Spinal cord (tissue), 10 donors: ENCODE data around the gene CCDC60. TPM values are rescaled to one million over a fixed set of nuclear protein-coding genes. Genes with fewer than 3 reads are reported as not detected.

Source experiments
- DNase-seq, 6 donors: peaks; one replicate each; pipeline versions ENCODE4 v3.0.0 to v3.0.0-alpha.2; 2013 to 2015; ENCODE audit warnings: low spot score in 6 of 6, low read depth in 4 of 6
- H3K27ac ChIP-seq: one replicate; pipeline ENCODE4 v1.5.1; 2013; ENCODE audit warnings: low read depth, low read length, control low read depth
- H3K27me3 ChIP-seq: one replicate; pipeline ENCODE4 v1.6.1; 2013; ENCODE audit warnings: low read length; ENCODE audit not compliant: control insufficient read depth, insufficient read depth
- H3K36me3 ChIP-seq: one replicate; pipeline ENCODE4 v1.6.1; 2013; ENCODE audit warnings: low read length; ENCODE audit not compliant: control insufficient read depth, insufficient read depth
- H3K4me1 ChIP-seq: one replicate; pipeline ENCODE4 v1.6.1; 2013; ENCODE audit warnings: low read length; ENCODE audit not compliant: control insufficient read depth, insufficient read depth
- H3K4me3 ChIP-seq: one replicate; pipeline ENCODE4 v1.5.1; 2013; ENCODE audit warnings: low read depth, low read length, control low read depth
- H3K9me3 ChIP-seq: one replicate; pipeline ENCODE4 v1.6.1; 2013; ENCODE audit warnings: low read length; ENCODE audit not compliant: control insufficient read depth, insufficient read depth
- WGBS: methylation state at CpG from one replicate; pipeline ENCODE4 v1.1.5; 2013; ENCODE audit warnings: missing lambda C conversion rate; ENCODE audit not compliant: insufficient coverage; 5-methylcytosine and 5-hydroxymethylcytosine counted together
- polyA plus RNA-seq, 2 donors: library from polyadenylated mRNA; unstranded; fragments of 120-200 nt; gene quantifications; one replicate each; pipeline ENCODE4 v1.2.1, GENCODE V29; 2013; ENCODE audit not compliant: insufficient read length in 2 of 2
- total RNA-seq, 2 donors: library from RNA; depleted of rRNA in 1 of 2; stranded (reverse); fragments of 120-200 nt in 1 of 2; fragments of >200 nt in 1 of 2; gene quantifications; one replicate each; pipeline versions ENCODE4 v1.2.3 to v1.2.4, GENCODE V29; 2013 to 2014
- donor health status: healthy.

The CCDC60 gene
- total and polyA plus RNA-seq, 4 donors = 0.50 to 3.7 (median 0.89) TPM

GRCh38 chr12:119375883-119376190 is 41.3 kb downstream of the CCDC60 start:
- Histone ChIP-seq H3K27ac (no peak overlapping the region), H3K36me3 (no peaks in the 10 kb centered on the region), H3K27me3 (no peaks in the 10 kb centered on the region), H3K4me1 (no peaks in the 10 kb centered on the region), H3K9me3 (no peaks in the 10 kb centered on the region), H3K4me3 (no peak overlapping the region)
- 21% methylated on average over 2 of the region's 5 CpGs for WGBS
- peak in 1 of 6 donors; percentile 36 for DNase-seq

- WGBS = 80% methylated on average over 2 of the region's 4 CpGs
- Histone ChIP-seq H3K27me3 (no peaks in the 10 kb centered on the region), H3K27ac (no peak overlapping the region), H3K4me3 (no peak overlapping the region), H3K4me1 (no peaks in the 10 kb centered on the region), H3K9me3 (no peaks in the 10 kb centered on the region), H3K36me3 (no peaks in the 10 kb centered on the region)
- no peak for DNase-seq
Observed at GRCh38 chr12:119378903-119379302, 44.4 kb downstream of the CCDC60 start.

GRCh38 chr12:119381471-119382235 is 47.1 kb downstream of the CCDC60 start:
- no peaks in the 10 kb centered on the region for H3K27me3 ChIP-seq
- H3K27ac ChIP-seq = no peak overlapping the region
- WGBS = 92% methylated on average over 3 of the region's 5 CpGs
- DNase-seq = no peak
- H3K36me3 ChIP-seq = no peaks in the 10 kb centered on the region
- no peaks in the 10 kb centered on the region for H3K4me1 ChIP-seq
- H3K4me3 ChIP-seq = no peak overlapping the region
- H3K9me3 ChIP-seq = no peaks in the 10 kb centered on the region

GRCh38 chr12:119383206-119383605 is 48.7 kb downstream of the CCDC60 start:
- Histone ChIP-seq H3K9me3 (no peaks in the 10 kb centered on the region), H3K4me1 (no peaks in the 10 kb centered on the region), H3K27ac (no peak overlapping the region), H3K36me3 (no peaks in the 10 kb centered on the region), H3K4me3 (no peak overlapping the region), H3K27me3 (no peaks in the 10 kb centered on the region)
- WGBS = 98% methylated on average over 5 of the region's 7 CpGs
- no peak for DNase-seq

GRCh38 chr12:119384340-119384739 is 49.8 kb downstream of the CCDC60 start:
- H3K4me3 ChIP-seq = no peak overlapping the region
- no peaks in the 10 kb centered on the region for H3K9me3 ChIP-seq
- no peak for DNase-seq
- no peaks in the 10 kb centered on the region for H3K4me1 ChIP-seq
- H3K27ac ChIP-seq = no peak overlapping the region
- WGBS = 86% methylated on average over 4 of the region's 5 CpGs
- no peaks in the 10 kb centered on the region for H3K36me3 ChIP-seq
- H3K27me3 ChIP-seq = no peaks in the 10 kb centered on the region

GRCh38 chr12:119385659-119386058 is 51.1 kb downstream of the CCDC60 start:
- Histone ChIP-seq H3K4me1 (no peaks in the 10 kb centered on the region), H3K36me3 (no peaks in the 10 kb centered on the region), H3K9me3 (no peaks in the 10 kb centered on the region), H3K27me3 (no peaks in the 10 kb centered on the region), H3K4me3 (no peak overlapping the region), H3K27ac (no peak overlapping the region)
- DNase-seq = no peak
- 100% methylated on average over 2 of the region's 3 CpGs for WGBS

- Histone ChIP-seq H3K27ac (no peak overlapping the region), H3K4me1 (no peaks in the 10 kb centered on the region), H3K36me3 (no peaks in the 10 kb centered on the region), H3K9me3 (no peaks in the 10 kb centered on the region), H3K27me3 (no peaks in the 10 kb centered on the region), H3K4me3 (no peak overlapping the region)
- DNase-seq = no peak
Observed at GRCh38 chr12:119389687-119390086, 55.2 kb downstream of the CCDC60 start.

- WGBS = 71% methylated on average over 4 of the region's 5 CpGs
- peak in 1 of 6 donors; percentile 76 for DNase-seq
Observed at GRCh38 chr12:119391673-119392072, 57.1 kb downstream of the CCDC60 start.

GRCh38 chr12:119393677-119394076 is 59.1 kb downstream of the CCDC60 start:
- peaks cover 1% of the 10 kb centered on the region for H3K9me3 ChIP-seq
- H3K27ac ChIP-seq = no peak overlapping the region
- no peaks in the 10 kb centered on the region for H3K27me3 ChIP-seq
- no peaks in the 10 kb centered on the region for H3K4me1 ChIP-seq
- no peaks in the 10 kb centered on the region for H3K36me3 ChIP-seq
- no peak for DNase-seq
- no CpG with 5 or more reads among the region's 4 CpGs for WGBS
- no peak overlapping the region for H3K4me3 ChIP-seq

More at GRCh38 chr12:119391673-119392072, 57.1 kb downstream of the CCDC60 start:
- Histone ChIP-seq H3K4me1 (no peaks in the 10 kb centered on the region), H3K4me3 (no peak overlapping the region), H3K27ac (no peak overlapping the region), H3K36me3 (no peaks in the 10 kb centered on the region), H3K9me3 (no peaks in the 10 kb centered on the region), H3K27me3 (no peaks in the 10 kb centered on the region)

- Histone ChIP-seq H3K27me3 (no peaks in the 10 kb centered on the region), H3K4me3 (no peak overlapping the region)
- 100% methylated on average over 1 of the region's 10 CpGs for WGBS
Observed at GRCh38 chr12:119397540-119397939, 63.0 kb downstream of the CCDC60 start.

More at GRCh38 chr12:119397540-119397939, 63.0 kb downstream of the CCDC60 start:
- DNase-seq = no peak
- Histone ChIP-seq H3K36me3 (no peaks in the 10 kb centered on the region), H3K4me1 (no peaks in the 10 kb centered on the region), H3K27ac (no peak overlapping the region), H3K9me3 (peaks cover 1% of the 10 kb centered on the region)
